ENCODE measurements around the gene CCR7. TPM values are rescaled to one million over a fixed set of nuclear protein-coding genes. Genes with fewer than 3 reads are reported as not detected.

The CCR7 gene
- total and polyA plus RNA-seq, 7 donors, result 0.08 to 0.24 (median 0.20) TPM; not detected in 1

DNA sequence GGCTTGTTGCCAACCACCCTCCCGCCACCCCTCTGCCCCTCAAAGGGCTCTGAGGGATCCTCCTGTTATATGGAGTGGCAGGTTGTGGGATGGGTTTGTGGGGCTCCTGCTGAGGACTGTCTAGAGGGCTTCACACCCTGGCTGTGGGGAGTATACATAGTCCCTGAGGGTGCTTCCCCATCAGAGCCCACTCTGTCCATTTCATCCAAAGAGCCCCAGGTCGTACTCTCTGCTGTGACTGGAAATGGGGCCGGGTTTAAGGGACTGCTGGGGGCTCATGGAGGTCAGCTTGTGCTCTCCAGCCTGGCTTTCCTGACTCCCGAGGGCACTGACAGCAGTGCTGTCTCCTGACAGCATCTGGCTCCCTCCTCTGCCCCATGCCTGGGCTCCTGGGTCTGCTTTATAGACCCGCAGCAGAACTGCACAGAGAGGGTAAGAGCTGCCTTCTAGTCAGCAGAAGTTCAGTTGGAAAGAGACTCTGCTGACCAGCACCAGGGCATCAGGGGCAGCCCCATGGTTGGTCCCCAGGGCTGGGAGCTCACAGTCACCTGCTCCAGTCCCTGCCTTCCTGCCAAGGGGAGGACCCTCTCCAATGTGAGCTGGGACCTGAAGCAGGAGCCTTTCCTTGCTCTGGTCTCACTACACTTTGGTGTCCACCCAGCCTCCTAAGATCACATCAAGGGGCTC, 46.0 kb downstream of the CCR7 start:
- no peaks in the 10 kb centered on the region for H3K4me1 ChIP-seq
- DNase-seq (no peak), ATAC-seq (no peak)
- intact Hi-C loops (cut with DNase I), result no loop called here
- no peaks in the 10 kb centered on the region for H3K9me3 ChIP-seq
- H3K36me3 ChIP-seq (ENCODE audit: insufficient read depth in 1 of 2, low read depth in 1 of 2), result no peaks in the 10 kb centered on the region
- H3K27me3 ChIP-seq (ENCODE audit: insufficient read depth in 3 of 3, low read length in 2 of 3), result no peaks in the 10 kb centered on the region
- H3K27ac ChIP-seq, result no peak overlapping the region
- TF ChIP-seq, protein P1, sequence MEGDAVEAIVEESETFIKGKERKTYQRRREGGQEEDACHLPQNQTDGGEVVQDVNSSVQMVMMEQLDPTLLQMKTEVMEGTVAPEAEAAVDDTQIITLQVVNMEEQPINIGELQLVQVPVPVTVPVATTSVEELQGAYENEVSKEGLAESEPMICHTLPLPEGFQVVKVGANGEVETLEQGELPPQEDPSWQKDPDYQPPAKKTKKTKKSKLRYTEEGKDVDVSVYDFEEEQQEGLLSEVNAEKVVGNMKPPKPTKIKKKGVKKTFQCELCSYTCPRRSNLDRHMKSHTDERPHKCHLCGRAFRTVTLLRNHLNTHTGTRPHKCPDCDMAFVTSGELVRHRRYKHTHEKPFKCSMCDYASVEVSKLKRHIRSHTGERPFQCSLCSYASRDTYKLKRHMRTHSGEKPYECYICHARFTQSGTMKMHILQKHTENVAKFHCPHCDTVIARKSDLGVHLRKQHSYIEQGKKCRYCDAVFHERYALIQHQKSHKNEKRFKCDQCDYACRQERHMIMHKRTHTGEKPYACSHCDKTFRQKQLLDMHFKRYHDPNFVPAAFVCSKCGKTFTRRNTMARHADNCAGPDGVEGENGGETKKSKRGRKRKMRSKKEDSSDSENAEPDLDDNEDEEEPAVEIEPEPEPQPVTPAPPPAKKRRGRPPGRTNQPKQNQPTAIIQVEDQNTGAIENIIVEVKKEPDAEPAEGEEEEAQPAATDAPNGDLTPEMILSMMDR (IDR thresholded peaks at IDR 0.05), result no peak
- WGBS, 3 donors, result 89 to 90% (median 90%) methylated on average over 5 of the region's 5 CpGs
- no peak overlapping the region for H3K4me3 ChIP-seq

DNA sequence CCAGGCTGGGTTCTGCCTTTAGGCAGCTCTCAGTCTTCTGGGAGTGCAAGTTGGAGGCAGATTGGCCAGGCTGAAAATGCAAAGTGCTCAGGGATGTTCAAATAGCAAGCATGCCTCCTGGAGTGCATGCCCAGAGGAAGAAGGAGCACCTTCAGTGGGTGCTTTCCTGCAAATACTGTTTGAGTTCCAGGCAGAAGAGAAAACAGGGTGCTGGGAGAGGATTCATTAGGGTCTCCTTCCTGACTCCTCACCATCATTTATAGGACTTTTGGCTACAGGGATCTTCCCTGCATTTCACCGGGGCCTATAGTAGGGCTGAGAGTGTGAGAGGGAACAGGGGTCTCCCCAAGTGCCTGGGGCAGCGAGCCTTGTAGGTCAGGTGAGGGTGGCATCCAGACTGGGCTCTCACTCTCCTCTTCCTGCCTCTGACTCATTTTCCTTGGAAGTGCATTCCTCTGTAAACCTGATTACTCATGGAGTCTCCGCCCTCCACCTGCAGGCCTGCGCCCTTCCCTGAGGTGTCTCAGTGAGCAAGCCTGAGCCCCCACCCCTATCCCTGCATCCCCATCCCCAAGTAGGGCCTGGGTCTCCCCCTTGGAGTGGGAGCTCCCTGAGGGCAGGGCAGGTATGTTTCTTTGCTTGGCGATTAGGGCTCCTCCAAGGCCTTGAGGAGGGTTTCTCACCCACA, 46.7 kb downstream of the CCR7 start:
- 82 to 88% (median 85%) methylated on average over 5 of the region's 5 CpGs for WGBS, 3 donors
- TF ChIP-seq, protein P1 (IDR thresholded peaks at IDR 0.05), result no peak
- Histone ChIP-seq H3K4me3 (no peak overlapping the region), H3K27me3 (ENCODE audit: insufficient read depth in 3 of 3, low read length in 2 of 3) (no peaks in the 10 kb centered on the region), H3K36me3 (ENCODE audit: insufficient read depth in 1 of 2, low read depth in 1 of 2) (no peaks in the 10 kb centered on the region), H3K4me1 (no peaks in the 10 kb centered on the region), H3K27ac (no peak overlapping the region), H3K9me3 (no peaks in the 10 kb centered on the region)
- intact Hi-C loops (cut with DNase I), result no loop called here
- ATAC-seq, result no peak
- no peak for DNase-seq

- Histone ChIP-seq H3K36me3 (ENCODE audit: insufficient read depth in 1 of 2, low read depth in 1 of 2) (no peaks in the 10 kb centered on the region), H3K9me3 (no peaks in the 10 kb centered on the region), H3K27me3 (ENCODE audit: insufficient read depth in 3 of 3, low read length in 2 of 3) (no peaks in the 10 kb centered on the region), H3K4me3 (no peak overlapping the region), H3K4me1 (no peaks in the 10 kb centered on the region), H3K27ac (no peak overlapping the region)
- ATAC-seq, result no peak
- intact Hi-C loops (cut with DNase I), result no loop called here
- no peak for DNase-seq
- TF ChIP-seq, protein P1 (IDR thresholded peaks at IDR 0.05), result no peak
- WGBS, 3 donors, result 92 to 93% (median 92%) methylated on average over 4 of the region's 4 CpGs
These were observed 47.3 kb downstream of the CCR7 start for GRCh38 chr17:40517981-40518380.

GRCh38 chr17:40517286-40517662, 48.0 kb downstream of the CCR7 start:
- H3K36me3 ChIP-seq (ENCODE audit: insufficient read depth in 1 of 2, low read depth in 1 of 2), result no peaks in the 10 kb centered on the region
- no peaks in the 10 kb centered on the region for H3K4me1 ChIP-seq
- H3K4me3 ChIP-seq, result no peak overlapping the region
- no peaks in the 10 kb centered on the region for H3K27me3 ChIP-seq (ENCODE audit: insufficient read depth in 3 of 3, low read length in 2 of 3)
- intact Hi-C loops (cut with DNase I), result no loop called here
- 83 to 93% (median 89%) methylated on average over 2 of the region's 2 CpGs for WGBS, 3 donors
- no peaks in the 10 kb centered on the region for H3K9me3 ChIP-seq
- ATAC-seq, result no peak
- no peak for DNase-seq
- H3K27ac ChIP-seq, result no peak overlapping the region
- TF ChIP-seq, protein P1 (IDR thresholded peaks at IDR 0.05), result no peak
